Measurements from ENCODE around the gene OR2V2.
"Not testable (repeated sequence)": the region's sequence is repeated elsewhere in the genome, so short reads cannot be mapped to it uniquely, and the experiment has no call there.

The OR2V2 gene, protein sequence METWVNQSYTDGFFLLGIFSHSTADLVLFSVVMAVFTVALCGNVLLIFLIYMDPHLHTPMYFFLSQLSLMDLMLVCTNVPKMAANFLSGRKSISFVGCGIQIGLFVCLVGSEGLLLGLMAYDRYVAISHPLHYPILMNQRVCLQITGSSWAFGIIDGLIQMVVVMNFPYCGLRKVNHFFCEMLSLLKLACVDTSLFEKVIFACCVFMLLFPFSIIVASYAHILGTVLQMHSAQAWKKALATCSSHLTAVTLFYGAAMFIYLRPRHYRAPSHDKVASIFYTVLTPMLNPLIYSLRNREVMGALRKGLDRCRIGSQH
- total RNA-seq, result 0 reads per million in 4 donors

DNA sequence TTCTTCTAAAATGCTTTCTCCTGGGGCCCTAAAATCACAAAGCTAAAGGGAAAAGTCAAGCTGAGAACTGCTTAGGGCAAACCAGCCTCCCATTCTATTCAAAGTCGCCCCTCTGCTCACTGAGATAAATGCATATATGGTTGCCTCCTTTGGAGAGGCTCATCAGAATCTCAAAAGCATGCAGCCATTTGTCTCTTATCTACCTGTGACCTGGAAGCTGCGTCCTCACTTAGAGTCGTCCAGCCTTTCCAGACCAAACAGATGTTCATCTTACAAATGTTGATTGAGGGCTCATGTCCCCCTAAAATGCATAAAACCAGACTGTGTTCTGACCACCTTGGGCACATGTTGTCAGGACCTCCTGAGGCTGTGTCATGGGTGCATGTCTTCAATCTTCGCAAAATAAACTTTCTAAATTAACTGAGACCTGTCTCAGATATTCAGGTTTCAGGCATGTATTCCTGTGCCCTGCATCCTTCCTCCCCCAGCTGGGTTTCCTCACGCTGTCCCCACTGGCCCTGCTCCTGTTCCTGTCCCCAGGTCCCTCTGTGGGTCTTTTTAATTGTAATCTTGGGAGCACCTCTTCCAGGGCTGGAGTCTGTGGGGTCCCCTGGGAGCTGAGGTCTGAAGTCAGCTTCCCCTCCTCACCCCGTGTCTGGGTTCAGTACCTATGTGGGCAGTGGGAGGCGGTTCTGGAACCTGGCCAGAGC lies at the start of gene OR2V2:
TSS of gene OR2V2 (plus strand) at position 660 of the 710 bp plus-strand sequence. CDS start 7,357 bp downstream, outside the sequence.
- not testable (repeated sequence) for DNase-seq

DNA sequence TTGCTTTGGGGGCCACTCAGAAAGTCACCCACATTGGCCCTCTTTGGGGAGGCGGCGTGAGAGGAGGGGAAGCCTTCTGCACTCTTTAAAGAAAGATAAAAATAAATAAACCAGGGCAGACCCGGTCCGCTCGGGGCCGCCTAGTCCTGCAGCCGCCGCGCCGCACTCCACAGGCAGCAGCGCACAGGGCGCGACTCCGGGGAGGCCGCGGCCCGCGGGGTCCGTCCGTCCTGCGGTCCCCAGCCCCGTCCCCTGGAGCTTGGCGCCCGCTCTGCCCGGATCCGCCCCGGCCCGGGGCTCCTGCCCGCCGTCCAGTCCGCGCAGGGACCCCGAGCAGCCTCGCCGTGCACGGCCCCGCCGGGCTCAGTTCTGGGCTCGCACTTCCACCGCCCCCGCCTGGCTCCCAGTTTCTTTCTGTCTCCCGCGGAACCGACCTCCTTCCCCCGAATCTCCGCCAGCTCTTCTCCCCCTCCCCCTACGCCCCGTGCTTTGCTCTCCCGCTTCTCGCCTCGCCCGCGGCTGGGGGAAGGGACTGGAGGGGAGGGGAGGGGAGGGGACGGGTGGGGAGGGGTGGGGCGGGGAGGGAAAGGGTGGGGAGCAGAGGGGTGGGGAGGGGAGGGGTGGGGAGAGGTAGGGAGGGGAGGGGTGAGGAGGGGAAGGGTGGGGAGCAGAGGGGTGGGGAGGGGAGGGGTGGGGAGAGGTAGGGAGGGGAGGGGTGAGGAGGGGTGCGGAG lies 49.5 kb upstream of the OR2V2 start:
- not testable (repeated sequence) for DNase-seq

DNA sequence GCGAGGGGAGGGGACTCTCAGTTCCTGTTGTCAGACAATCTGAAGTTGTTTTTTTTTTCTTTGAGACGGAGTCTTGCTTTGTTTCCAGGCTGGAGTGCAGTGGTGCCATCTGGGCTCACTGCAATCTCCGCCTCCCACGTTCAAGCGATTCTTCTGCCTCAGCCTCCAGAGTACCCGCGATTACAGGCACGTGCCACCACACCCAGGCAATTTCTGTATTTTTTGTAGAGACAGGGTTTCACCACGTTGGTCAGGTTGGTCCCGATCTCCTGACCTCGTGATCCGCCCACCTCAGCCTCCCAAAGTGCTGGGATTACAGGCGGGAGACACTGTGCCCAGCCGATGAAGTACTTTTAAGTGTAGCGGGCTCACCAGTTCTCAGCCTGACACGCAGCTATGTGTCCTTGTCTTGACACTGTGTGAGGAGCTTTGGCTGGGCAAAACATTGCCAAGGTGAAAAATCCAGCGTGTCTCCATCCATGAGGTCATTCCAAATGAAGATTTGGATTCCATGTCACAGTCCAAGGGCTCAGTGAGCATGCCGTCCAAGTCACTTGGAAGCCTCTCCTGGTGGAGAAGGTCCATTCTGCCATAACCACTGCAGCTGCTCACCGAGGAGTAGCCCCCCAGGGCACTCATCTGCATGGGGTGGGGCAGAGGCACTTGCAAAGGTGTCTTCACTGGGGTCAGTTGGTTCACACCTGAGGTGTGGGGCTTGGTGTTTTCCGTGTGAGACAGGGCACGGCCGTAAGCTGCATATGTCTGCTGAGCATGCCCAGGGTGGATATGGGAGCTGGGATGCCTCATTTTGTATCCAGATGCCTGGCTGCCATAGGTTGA lies 48.4 kb upstream of the OR2V2 start:
- DNase-seq, result no peak

DNA sequence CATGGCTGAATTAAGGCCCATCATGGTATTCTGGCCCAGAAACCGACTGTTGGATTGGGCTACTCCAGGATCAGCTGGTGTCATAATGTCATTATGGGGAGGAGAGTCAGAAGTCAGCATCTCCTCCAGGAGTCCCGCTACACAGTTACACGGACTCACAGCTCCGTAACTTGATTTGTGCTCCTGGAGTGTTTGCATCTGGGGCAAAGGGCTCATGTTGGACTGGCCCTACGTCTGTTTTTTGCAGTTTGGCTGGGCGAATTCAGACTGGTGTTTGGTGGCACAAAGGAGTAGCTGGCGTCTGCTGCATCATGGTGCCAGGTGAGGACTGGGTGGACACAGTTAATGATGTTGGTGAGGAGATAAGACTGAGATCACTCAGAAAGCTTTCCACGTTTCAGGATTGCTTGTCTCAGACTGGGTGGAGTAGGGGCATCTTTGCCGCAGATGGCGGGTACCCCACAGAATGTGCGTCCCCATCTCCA lies 47.7 kb upstream of the OR2V2 start:
- DNase-seq, result no peak

DNA sequence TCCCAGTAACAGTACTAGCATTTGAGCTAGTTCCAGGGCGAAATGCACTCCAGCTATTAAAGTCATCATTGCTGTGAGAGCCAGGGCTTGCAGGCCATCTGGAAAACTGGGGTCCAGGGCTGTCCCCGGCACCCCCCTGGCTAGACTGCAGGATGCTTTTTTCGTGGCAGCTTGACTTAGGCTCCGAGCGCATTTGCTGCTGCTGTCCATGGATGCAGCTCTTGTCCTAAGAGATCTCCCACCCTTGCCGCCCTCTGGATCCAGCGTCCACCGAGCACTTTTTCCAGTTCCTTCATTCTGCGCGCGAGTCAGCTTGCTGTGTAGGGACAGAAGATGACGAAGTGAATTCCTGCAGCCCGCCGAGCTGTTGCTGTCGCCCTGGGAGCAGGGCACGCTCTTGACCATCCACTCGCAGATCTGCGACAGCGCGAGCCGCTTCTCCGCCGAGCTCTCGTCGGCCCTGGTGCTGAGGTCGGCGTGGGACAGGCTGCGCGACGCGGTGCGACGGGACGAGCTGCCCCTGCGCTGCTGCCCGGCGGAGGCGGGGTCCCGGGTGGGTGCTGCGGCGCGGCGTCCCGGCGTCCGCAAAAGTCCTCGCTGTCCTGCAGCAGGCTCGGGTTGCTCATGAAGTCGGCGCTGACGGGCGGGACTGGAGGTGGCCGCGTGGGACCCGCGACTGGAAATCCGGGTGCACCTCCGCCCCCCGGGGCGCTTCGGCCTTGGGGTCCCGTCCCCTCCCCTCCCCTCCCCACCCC lies 47.1 kb upstream of the OR2V2 start:
- no peak for DNase-seq

DNA sequence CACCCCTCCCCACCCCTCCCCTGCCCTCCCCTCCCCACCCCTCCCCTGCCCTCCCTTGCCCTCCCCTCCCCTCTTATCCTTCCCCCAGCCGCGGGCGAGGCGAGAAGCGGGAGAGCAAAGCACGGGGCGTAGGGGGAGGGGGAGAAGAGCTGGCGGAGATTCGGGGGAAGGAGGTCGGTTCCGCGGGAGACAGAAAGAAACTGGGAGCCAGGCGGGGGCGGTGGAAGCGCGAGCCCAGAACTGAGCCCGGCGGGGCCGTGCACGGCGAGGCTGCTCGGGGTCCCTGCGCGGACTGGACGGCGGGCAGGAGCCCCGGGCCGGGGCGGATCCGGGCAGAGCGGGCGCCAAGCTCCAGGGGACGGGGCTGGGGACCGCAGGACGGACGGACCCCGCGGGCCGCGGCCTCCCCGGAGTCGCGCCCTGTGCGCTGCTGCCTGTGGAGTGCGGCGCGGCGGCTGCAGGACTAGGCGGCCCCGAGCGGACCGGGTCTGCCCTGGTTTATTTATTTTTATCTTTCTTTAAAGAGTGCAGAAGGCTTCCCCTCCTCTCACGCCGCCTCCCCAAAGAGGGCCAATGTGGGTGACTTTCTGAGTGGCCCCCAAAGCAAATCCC lies 46.2 kb upstream of the OR2V2 start:
- not testable (repeated sequence) for DNase-seq

DNA sequence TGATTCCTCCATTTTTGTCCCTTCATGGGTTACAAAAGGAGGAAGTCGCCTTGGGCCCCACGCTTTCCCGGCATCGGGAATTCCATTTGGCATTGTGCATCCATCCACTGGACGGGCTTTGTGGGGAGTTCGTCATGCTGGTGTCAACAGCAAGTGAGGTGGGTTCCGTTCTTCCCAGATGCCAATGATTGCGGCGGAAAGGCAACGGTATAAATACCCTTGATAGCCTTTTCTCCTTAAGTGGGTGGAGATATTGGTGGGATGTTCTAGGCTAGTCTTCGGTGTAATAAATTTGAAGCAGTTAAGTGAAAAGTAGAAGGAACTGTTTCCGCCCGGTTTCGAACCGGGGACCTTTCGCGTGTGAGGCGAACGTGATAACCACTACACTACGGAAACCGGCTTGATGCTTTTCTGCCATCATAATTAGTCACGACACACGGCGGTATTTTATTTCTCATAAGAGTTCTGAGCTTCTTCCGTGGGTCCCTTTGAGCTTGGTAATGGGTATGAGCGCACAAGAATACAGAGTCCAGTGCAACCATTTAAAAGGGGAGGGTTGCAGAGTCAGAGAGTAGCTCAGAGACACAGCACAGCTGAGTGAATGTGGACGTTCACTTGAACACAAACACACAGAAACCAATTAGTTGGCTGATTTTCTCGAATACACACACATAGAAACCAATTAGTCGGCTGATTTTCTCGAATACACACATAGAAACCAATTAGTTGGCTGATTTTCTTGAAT lies 45.3 kb upstream of the OR2V2 start:
- not testable (repeated sequence) for DNase-seq

DNA sequence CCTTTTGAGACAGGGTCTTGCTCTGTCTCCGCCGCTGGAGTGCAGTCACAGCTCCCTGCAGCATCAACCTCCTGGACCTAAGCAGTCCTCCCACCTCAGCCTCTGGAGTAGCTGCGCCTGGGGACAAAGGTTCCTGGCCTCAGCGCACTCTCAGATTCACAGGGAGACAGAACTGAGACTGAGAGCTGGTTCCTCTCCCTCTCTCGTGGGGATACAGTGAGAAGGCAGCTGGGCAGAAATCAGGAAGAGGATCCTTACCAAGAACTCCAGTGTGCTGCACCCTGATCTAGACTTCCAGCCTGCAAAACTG lies 43.2 kb upstream of the OR2V2 start:
- DNase-seq, result not testable (repeated sequence)

DNA sequence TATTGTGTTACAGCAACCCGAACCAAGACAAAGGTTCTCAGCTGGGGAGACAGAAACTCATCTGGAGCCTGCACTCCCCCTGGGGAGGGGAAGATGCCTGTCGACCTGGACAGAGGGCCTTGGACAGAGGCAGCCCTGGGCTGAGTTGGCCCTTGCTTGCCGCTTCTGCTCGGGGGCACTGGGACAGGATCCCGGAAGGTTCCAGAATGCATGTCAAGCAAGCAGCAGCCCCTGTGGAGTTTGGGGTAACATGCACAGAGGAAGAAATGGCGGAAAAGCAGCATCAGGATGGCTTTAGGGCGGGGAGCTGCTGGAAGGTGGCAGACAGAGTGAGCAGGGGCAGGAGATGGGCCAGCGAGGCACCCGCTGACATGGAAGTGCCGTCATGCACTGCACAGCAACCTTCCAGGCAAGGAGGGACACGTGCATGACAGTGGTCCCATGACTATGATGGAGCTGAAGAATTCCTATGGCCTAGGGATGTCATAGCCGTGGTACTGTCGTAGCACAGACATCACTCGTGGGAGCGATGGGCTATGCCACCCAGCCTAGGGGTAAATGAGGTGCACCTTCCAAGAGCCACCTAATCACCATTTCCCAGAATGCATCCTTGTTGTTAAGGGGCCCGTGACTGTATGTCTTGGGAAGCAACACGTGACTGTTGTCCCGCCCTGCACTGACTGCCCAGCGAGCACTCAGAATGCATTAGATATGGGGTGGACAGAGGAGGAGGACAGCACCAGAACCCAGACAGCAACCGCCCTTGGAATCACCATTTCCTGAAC lies 42.6 kb upstream of the OR2V2 start:
- DNase-seq, result not testable (repeated sequence)

DNA sequence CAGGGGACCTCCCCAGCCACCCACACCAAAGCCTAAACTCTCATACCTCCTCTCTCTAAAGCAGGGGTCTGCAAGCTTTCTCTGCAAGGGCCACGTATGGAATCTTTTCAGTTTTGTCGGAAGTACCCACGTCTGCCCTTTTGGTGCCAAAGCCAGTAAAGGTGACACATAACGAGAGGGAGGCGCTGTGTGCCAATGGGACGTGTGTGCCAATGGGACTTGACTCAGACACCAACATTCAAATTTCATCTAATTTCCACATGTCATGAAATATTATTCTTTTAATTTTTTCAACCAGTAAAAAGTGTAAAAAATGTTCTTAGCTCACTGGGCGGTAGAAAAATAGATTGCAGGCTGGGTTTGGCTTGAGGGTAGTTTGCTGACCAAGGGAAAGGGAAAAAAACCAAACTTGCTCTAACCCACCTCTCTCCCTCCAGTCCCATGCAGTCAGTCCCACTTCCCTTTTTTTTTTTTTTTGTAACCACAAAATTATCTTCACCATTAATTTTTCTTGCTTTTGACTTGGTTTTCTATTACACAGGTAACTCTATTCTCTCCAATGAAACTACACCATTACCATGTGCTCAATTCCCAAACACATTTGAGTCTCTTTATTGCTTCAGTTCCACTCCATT lies 41.9 kb upstream of the OR2V2 start:
- no peak for DNase-seq

DNA sequence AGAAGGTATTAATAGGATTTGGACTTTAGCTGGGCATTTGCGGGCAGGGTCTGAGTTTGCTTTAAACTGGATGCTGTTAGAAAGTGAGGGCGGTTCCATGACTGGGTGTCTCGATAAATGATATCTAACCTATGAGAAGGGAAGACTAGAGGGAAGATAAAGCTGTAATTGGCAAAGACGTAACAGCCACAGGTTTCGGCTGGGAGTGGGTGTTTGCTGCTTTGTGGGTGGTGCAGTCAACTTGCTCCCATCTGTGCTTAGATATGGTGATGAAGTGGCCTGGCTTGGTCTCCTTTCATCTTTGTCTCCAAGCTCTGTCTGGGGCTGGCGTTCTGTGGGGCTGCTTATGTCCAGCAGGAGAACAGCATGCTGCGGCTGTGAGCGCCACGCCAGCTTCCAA lies 39.7 kb upstream of the OR2V2 start:
- DNase-seq, result no peak

DNA sequence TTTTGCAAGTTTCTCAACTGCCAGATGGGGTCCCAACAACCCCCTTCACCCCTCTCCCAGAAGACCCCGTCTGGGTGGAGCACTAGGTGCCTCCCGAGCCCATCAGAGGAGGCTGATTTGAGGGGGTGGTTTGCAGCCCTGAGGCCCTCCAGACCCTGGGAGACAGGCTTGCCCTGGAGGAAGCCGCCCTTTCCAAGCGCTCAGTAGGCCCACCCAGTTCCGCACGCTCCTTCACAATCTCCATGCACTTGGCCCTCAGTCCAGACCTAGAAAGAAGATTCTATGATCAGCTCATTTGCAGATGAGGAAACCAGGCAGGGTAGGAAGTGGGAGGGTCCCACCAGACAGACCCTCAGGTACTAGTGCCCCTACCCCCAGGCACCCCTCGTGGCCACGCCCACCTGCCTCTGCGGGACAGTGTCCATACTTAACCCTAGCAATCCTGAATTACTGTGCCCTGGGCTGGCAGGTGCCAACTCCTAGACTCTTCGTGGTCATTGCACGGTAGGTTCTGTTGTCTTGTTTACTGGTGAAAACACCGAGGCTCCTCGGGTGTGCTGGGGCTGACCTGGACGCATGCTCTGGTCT lies 38.7 kb upstream of the OR2V2 start:
- DNase-seq, result no peak

DNA sequence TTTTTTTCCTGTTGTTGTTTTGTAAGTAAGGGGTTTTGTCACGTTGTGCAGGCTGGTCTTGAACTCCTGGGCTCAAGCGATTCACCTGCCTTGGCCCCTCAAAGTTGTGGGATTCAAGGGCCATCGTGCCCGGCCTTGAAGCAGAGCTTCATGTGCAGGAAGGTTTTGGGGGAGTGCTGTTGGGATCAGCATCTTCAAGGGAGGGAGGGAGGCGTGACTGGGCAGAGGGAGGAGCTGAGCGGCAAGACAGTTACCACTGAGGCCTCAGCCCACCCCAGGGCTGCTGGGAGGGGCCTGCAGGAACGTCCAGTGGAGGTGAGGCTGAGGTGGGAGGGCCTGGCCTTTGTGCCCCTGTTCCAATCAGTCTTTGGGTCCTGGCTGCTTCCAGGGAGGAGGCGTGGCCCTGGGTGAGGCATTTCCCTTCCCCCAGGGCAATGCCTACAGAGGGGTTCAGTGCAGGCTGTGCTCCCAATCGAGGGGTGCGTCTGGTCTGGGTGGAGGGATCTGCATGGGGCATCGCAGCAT lies 37.8 kb upstream of the OR2V2 start:
- DNase-seq, result no peak

DNA sequence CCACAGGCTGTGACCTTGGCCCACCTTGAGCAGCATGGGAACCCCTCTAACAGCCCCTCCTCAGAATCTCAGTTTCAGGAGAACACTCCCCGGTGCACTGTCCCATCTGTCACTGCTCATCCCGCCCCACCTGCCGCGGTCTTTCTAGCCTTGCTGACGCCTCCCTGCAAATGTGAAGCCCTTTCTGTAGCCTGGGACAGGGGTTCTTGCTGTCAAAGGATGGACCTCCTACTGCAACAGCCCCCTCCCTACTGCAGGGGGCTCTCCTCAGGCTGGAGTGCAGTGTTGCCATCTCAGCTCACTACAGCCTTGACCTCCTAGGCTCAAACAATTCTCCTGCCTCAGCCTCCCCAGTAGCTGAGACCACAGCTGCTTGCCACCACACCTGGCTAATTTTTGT lies 36.4 kb upstream of the OR2V2 start:
- no peak for DNase-seq

DNA sequence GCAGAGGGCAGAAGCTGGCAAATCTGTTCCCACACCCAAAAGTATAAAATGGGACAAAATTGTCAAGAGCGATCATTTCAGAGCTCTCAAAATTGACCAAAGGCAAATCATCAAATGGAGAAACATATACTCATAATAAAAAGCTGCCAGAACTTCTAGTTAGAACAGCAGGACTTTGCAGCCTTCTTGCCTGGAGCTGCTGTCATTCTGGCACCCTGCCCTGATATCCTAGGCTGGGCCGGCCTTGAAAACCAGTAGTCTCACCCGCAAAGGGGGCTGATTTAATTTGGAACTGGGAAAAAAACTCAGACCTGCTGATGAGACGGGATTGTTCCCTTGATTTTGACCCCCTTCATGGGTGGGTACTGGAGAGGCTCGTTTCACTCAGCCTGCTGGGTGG lies 34.9 kb upstream of the OR2V2 start:
- DNase-seq, result no peak

DNA sequence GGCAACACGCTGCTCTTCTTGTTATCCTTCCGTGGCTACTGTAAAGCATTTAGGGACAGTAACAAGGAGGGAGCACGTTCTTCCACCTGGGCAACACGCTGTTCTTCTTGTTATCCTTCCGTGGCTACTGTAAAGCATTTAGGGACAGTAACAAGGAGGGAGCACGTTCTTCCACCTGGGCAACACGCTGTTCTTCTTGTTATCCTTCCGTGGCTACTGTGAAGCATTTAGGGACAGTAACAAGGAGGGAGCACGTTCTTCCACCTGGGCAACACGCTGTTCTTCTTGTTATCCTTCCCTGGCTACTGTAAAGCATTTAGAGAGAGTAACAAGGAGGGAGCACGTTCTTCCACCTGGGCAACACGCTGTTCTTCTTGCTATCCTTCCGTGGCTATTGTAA lies 33.8 kb upstream of the OR2V2 start:
- DNase-seq, result not testable (repeated sequence)

DNA sequence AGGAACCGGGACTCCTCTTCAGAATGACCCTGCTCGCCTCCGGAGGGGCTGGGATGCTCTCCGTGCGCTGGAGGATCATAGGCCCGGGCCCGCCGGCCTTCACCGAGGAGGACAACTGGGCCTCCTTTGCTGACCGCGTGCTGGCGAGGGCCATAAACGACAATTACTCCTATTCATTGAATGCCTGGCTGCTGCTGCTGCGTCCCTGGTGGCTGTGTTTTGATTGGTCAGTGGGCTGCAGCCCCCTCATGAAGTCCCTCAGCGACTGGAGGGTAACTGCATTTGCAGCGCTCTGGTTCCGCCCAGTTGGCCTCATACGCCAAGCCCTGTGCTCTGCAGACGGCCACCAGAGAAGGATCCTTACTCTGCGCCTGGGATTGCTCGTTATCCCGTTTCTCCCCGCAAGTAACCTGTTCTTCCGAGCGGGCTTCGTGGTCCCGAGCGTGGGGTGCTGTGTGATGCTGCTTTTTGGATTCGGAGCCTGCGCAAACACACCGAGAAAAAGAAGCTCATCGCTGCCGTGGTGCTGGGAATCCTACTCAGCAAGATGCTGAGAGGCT lies 33.0 kb upstream of the OR2V2 start:
- no peak for DNase-seq

Measured in T-helper 1 cell (primary cell).